Measurements from ENCODE around the gene PELI2. TPM values are rescaled to one million over a fixed set of nuclear protein-coding genes. Genes with fewer than 3 reads are reported as not detected.
A peak's percentile ranks its signal among the peaks of the same experiment; 100 is the strongest.

The PELI2 gene
- total RNA-seq, 2 experiments from 2014 or later: 2.2 to 3.8 TPM

- Mint-ChIP-seq H3K27me3 (peaks cover 8% of the 10 kb centered on the region), H3K4me1 (no peaks in the 10 kb centered on the region), H3K36me3 (ENCODE audit: low read depth) (no peaks in the 10 kb centered on the region), H3K27ac (no peak overlapping the region), H3K9me3 (ENCODE audit: low read depth) (no peaks in the 10 kb centered on the region), H3K4me3 (no peak overlapping the region)
- ChIA-PET CTCF (interaction anchor here (0.6 to 2.5 kb wide), 4 partner anchors 12 to 169 kb away, joined by 3 to 9 read pairs (median 4); no protein-coding TSS in a partner anchor), POLR2A (no interaction called here)
- ATAC-seq (no peak), DNase-seq (no peak)
- intact Hi-C loops (cut with DNase I, micrococcal nuclease): no loop called here
Measured at GRCh38 chr14:56099081-56099797, 19.0 kb upstream of the PELI2 start.

- ATAC-seq (no peak), DNase-seq (no peak)
- POLR2A ChIA-PET: no interaction called here
- intact Hi-C loops (cut with DNase I, micrococcal nuclease): no loop called here
- peaks cover 4% of the 10 kb centered on the region for H3K27me3 Mint-ChIP-seq
- CTCF ChIA-PET: interaction anchor here (2.5 kb wide), 1 partner anchor 13 kb away, joined by 9 read pairs; no protein-coding TSS in a partner anchor
- no peak overlapping the region for H3K27ac Mint-ChIP-seq
- H3K9me3 Mint-ChIP-seq (ENCODE audit: low read depth): no peaks in the 10 kb centered on the region
- no peak overlapping the region for H3K4me3 Mint-ChIP-seq
- H3K36me3 Mint-ChIP-seq (ENCODE audit: low read depth): no peaks in the 10 kb centered on the region
- H3K4me1 Mint-ChIP-seq: no peaks in the 10 kb centered on the region
Measured at GRCh38 chr14:56100556-56100955, 17.7 kb upstream of the PELI2 start.

- H3K36me3 Mint-ChIP-seq (ENCODE audit: low read depth): no peaks in the 10 kb centered on the region
- ATAC-seq (no peak), DNase-seq (no peak)
- ChIA-PET CTCF (no interaction called here), POLR2A (no interaction called here)
- H3K4me3 Mint-ChIP-seq: no peak overlapping the region
- H3K4me1 Mint-ChIP-seq: no peaks in the 10 kb centered on the region
- H3K27me3 Mint-ChIP-seq: peaks cover 2% of the 10 kb centered on the region
- H3K9me3 Mint-ChIP-seq (ENCODE audit: low read depth): no peaks in the 10 kb centered on the region
- no peak overlapping the region for H3K27ac Mint-ChIP-seq
- intact Hi-C loops (cut with DNase I, micrococcal nuclease): no loop called here
Measured at GRCh38 chr14:56102941-56103340, 15.3 kb upstream of the PELI2 start.

GRCh38 chr14:56107615-56108014 is 10.6 kb upstream of the PELI2 start:
- ChIA-PET POLR2A (no interaction called here), CTCF (interaction anchor here (0.6 to 1.1 kb wide), 2 partner anchors 23 to 27 kb away, joined by 3 to 4 read pairs; no protein-coding TSS in a partner anchor)
- Mint-ChIP-seq H3K36me3 (ENCODE audit: low read depth) (no peaks in the 10 kb centered on the region), H3K27ac (no peak overlapping the region), H3K27me3 (no peaks in the 10 kb centered on the region), H3K4me1 (peaks cover 3% of the 10 kb centered on the region), H3K9me3 (ENCODE audit: low read depth) (no peaks in the 10 kb centered on the region), H3K4me3 (no peak overlapping the region)
- intact Hi-C loops (cut with DNase I, micrococcal nuclease): no loop called here
- DNase-seq (no peak), ATAC-seq (no peak)

DNA sequence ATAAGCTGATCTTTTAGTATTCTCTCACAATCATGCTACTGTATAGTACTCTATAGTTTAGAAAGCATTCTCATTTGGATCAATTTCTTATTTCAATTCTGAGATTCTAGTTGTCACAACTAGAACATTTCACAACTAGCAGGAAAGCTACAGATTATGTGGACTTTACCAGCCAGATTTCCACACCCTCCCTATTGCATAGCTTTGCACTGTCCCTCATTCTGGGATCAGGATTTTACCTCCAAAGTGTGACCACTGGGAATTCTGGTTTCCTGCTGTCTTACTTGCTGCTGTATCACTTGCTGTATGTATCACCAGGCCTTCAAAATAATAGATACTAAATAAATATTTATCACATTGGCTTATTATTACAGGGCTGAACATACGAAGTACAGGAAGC is 10.2 kb upstream of the PELI2 start:
- H3K4me3 Mint-ChIP-seq: no peak overlapping the region
- H3K4me1 Mint-ChIP-seq: peaks cover 6% of the 10 kb centered on the region
- H3K36me3 Mint-ChIP-seq (ENCODE audit: low read depth): no peaks in the 10 kb centered on the region
- H3K27ac Mint-ChIP-seq: no peak overlapping the region
- ChIA-PET POLR2A (no interaction called here), CTCF (interaction anchor here (1.1 kb wide), 1 partner anchor 23 kb away, joined by 3 read pairs; no protein-coding TSS in a partner anchor)
- intact Hi-C loops (cut with DNase I, micrococcal nuclease): no loop called here
- DNase-seq: no peak
- H3K27me3 Mint-ChIP-seq: no peaks in the 10 kb centered on the region
- H3K9me3 Mint-ChIP-seq (ENCODE audit: low read depth): no peaks in the 10 kb centered on the region
- no peak for ATAC-seq

- ATAC-seq: no peak
- no peaks in the 10 kb centered on the region for H3K36me3 Mint-ChIP-seq (ENCODE audit: low read depth)
- intact Hi-C loops (cut with DNase I, micrococcal nuclease): loop anchor here in 1 of 2 experiments (10.0 kb wide), 2 partner anchors 472 to 698 kb away; partner anchors contain the start of gene ATG14
- no peaks in the 10 kb centered on the region for H3K27me3 Mint-ChIP-seq
- H3K4me1 Mint-ChIP-seq: peaks cover 21% of the 10 kb centered on the region
- POLR2A ChIA-PET: no interaction called here
- CTCF ChIA-PET: no interaction called here
- no peak overlapping the region for H3K27ac Mint-ChIP-seq
- no peak overlapping the region for H3K4me3 Mint-ChIP-seq
- H3K9me3 Mint-ChIP-seq (ENCODE audit: low read depth): no peaks in the 10 kb centered on the region
- no peak for DNase-seq
Measured at GRCh38 chr14:56112781-56113180, 5.4 kb upstream of the PELI2 start.

DNA sequence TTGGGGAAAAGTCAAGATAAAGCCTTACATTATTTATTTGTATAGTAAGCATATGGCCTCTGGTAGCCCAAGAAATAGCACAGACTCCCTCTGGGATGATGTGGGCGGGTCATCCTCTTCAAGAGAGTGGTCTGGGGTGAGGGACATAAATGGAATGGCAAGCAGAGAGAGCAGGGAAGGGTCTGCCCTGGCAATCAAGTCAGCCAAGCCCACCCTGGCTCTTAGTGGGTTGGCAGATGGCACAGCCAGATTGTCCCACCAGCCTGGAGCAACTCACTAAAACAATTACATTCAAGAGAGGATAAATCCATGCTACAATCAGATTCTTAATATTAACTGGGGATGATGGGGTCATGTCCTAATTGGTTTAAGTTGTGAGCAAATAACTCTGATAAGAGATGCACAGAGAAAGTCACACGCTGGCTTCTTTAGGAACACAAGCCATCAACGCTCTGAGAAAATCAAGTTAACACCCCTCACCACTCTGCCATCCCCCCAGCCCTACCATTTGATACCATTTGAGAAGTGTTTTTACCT is 2.8 kb upstream of the PELI2 start:
- no peak overlapping the region for H3K4me3 Mint-ChIP-seq
- ChIA-PET POLR2A (no interaction called here), CTCF (interaction anchor here (0.9 kb wide), 1 partner anchor 1014 kb away, joined by 3 read pairs; no protein-coding TSS in a partner anchor)
- H3K9me3 Mint-ChIP-seq (ENCODE audit: low read depth): no peaks in the 10 kb centered on the region
- intact Hi-C loops (cut with DNase I, micrococcal nuclease): loop anchor here in 1 of 2 experiments (5.0 to 10.0 kb wide), 3 partner anchors 469 to 1152 kb away; partner anchors contain the start of genes AP5M1, ATG14 and EXOC5
- H3K27ac Mint-ChIP-seq: no peak overlapping the region
- H3K36me3 Mint-ChIP-seq (ENCODE audit: low read depth): no peaks in the 10 kb centered on the region
- peaks cover 32% of the 10 kb centered on the region for H3K4me1 Mint-ChIP-seq
- ATAC-seq (no peak), DNase-seq (no peak)
- peaks cover 11% of the 10 kb centered on the region for H3K27me3 Mint-ChIP-seq

DNA sequence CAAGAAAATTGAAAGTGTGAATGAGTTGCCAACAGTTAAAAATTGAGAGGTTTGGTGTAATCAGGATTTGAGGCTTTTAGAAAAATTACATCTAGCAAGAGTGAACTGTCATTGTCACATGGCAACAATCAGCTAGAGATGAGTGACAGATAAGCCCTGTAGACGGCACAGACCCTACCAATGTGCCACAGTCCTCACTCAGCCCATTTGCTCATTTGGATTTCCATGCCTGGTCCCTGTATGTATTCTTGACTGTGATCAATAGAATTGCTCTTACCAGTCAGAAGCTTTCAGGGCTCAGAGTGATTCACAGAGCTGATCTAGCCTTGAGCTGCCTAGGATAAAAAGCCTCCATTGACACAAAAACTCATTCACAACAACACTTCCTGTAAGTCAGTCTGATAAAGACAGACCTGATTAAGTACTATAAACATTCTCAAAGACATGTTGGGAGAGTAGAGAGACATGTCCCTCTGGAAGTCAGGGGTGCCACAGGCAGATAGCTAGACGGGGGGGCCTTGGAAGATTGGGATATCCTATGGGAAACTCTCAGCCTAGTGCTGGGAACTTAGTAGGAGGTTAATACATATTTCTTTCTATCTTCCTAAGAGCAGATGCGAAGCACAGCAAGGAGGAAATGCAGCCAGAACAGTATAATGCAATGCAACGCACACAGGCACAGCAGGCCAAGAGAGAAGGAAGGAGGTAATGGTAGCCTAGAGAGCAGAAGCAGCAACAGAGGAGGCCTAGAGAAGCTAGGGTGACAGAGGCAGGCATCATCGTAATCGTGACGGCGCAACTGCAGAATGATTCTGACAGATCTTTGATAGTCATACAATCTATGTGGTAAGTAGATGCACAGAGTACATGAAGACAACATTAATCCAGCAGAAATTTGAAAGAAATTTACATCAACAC is 2.0 kb upstream of the PELI2 start:
- Mint-ChIP-seq H3K4me1 (peaks cover 40% of the 10 kb centered on the region), H3K9me3 (ENCODE audit: low read depth) (no peaks in the 10 kb centered on the region), H3K4me3 (no peak overlapping the region), H3K27me3 (peaks cover 17% of the 10 kb centered on the region), H3K36me3 (ENCODE audit: low read depth) (no peaks in the 10 kb centered on the region), H3K27ac (peak overlapping the region; percentile 12)
- ATAC-seq: peak; percentile 17
- POLR2A ChIA-PET: no interaction called here
- CTCF ChIA-PET: interaction anchor here (0.9 to 1.2 kb wide), 2 partner anchors 23 to 1013 kb away, joined by 3 read pairs; no protein-coding TSS in a partner anchor
- intact Hi-C loops (cut with DNase I, micrococcal nuclease): loop anchor here in 1 of 2 experiments (2.0 to 10.0 kb wide), 5 partner anchors 469 to 1675 kb away; partner anchors contain the start of genes AP5M1, ATG14, CNIH1 and EXOC5
- peak; percentile 53 for DNase-seq

DNA sequence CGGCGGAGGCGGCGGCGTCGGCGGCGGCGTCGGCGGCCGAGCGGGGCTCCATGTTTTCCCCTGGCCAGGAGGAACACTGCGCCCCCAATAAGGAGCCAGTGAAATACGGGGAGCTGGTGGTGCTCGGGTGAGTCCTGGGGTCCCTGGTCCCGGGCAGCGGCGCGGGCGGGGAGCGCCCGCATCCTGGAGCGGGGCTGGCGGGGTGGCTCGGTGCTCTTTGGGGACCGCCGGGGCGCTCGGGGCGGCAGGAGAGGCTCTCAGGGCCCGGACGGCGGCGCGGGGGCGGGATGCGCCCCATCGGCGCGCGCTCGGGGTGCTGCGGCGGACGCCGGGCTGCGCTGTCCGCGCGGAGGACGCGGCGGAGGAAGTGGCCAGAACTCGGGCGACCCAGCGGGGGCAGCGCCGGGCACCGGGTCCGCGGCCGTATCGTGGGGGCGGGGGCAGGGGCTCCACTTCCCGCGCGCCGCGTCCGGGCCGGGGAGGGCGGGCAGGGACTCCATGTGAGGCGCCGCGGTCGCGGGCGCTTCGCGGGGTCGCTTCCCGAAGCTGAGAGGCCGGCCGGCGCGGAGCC is 485 bp downstream of the PELI2 start:
- Mint-ChIP-seq H3K4me1 (peaks cover 44% of the 10 kb centered on the region), H3K36me3 (ENCODE audit: low read depth) (no peaks in the 10 kb centered on the region), H3K4me3 (peak overlapping the region; percentile 81), H3K27ac (no peak overlapping the region), H3K27me3 (peaks cover 22% of the 10 kb centered on the region), H3K9me3 (ENCODE audit: low read depth) (no peaks in the 10 kb centered on the region)
- ChIA-PET CTCF (interaction anchor here (0.5 to 1.3 kb wide), 2 partner anchors 12 to 181 kb away, joined by 4 to 7 read pairs; no protein-coding TSS in a partner anchor), POLR2A (no interaction called here)
- intact Hi-C loops (cut with DNase I, micrococcal nuclease): loop anchor here (1.0 to 10.0 kb wide), 6 partner anchors 13 to 1149 kb away; partner anchors contain the start of genes AP5M1 (in 1 of the 2), ATG14 (in 1 of the 2) and EXOC5 (in 1 of the 2)
- ATAC-seq: peak; percentile 9
- DNase-seq: peak; percentile 41

- peak; percentile 62 for DNase-seq
- no peaks in the 10 kb centered on the region for H3K9me3 Mint-ChIP-seq (ENCODE audit: low read depth)
- H3K27me3 Mint-ChIP-seq: peaks cover 22% of the 10 kb centered on the region
- peaks cover 44% of the 10 kb centered on the region for H3K4me1 Mint-ChIP-seq
- peak; percentile 16 for ATAC-seq
- peak overlapping the region; percentile 76 for H3K4me3 Mint-ChIP-seq
- intact Hi-C loops (cut with DNase I, micrococcal nuclease): loop anchor here (2.0 to 10.0 kb wide), 5 partner anchors 75 to 1148 kb away; partner anchors contain the start of genes AP5M1 (in 1 of the 2), ATG14 (in 1 of the 2) and EXOC5 (in 1 of the 2)
- ChIA-PET POLR2A (interaction anchor here (1.5 kb wide), 1 partner anchor 11 kb away, joined by 6 read pairs; no protein-coding TSS in a partner anchor), CTCF (interaction anchor here (0.5 to 1.2 kb wide), 2 partner anchors 11 to 181 kb away, joined by 4 read pairs; no protein-coding TSS in a partner anchor)
- no peaks in the 10 kb centered on the region for H3K36me3 Mint-ChIP-seq (ENCODE audit: low read depth)
- H3K27ac Mint-ChIP-seq: peak overlapping the region; percentile 74
Measured at GRCh38 chr14:56119201-56119981, 1.2 kb downstream of the PELI2 start.

All from activated CD4-positive, alpha-beta T cell treated with anti-CD3 and anti-CD28 coated beads for 36 hours (primary cell).